HTERT RPE-1 (cell line): ENCODE measurements around the gene TUBGCP5.
"Not testable (repeated sequence)": the region's sequence is repeated elsewhere in the genome, so short reads cannot be mapped to it uniquely, and the experiment has no call there.

Experiments
- in situ Hi-C: fragments of 300-500 bp; cut with MboI; formaldehyde crosslinking; loops from 4 replicates; pipeline ENCODE4 v1.14.3; 2020; ENCODE audit warnings: low sequenced_read_pairs

The TUBGCP5 gene

DNA sequence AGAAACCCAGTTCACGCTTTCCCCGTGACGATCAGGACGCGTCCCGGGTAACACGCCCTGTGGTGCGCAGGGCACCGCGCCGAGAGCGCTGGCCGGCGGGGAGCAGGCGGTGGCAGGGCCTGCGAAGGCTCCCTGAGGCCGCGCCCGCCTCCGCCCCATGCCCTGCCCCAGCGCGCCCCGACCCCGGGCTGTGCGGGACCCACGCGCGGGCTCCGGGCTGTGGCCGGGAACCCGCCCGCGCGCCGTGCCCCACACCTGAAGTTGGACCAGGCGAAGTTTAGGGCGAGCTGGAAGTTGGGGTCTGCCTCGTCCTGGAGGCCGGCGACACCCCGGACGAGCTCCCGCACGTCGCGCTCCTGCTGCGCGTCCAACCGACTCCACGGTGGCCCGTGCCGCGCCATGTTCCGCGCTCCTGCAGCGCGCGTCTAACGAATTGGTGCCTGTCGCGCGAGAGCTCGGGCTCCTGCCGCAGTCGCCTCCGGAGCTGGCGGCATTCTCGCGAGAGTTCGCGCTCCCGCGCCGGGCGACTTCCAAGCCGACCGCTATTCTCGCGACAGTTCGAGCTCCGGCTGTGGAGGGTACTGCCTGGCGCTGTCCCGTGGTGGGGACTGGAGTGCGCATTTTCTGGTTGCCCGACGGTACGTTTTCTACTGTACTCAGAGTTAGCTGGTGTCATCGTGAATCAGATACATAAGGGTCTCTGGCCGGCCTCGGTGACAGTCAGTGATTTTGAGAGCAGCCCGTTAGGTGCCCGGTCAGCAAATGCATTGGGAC is at the start of gene TUBGCP5:
TSS of gene TUBGCP5 (minus strand) at position 427 of the 774 bp plus-strand sequence. CDS start at position 401, 26 bp downstream.
- in situ Hi-C loops: no loop called here

DNA sequence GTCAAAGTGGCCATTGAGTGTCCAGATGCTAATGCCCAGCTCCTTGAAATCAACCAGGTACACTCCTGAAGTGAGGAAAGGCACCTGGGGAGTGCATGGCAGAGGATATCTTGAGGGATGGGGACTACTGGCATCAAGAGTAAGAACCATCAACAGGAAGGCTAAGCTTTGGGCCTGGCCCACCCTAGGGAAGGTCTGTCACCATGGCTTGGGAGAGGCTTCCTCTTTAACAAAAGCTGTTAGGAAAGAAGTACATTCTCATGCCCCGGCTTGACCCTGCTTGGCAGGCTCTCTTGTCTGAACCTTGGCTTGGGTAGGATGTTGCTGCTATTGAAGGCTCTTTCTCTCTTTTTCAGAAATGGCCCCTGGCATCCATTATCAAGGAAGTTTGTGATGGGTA is 43.7 kb upstream of the TUBGCP5 start:
- in situ Hi-C loops: no loop called here

DNA sequence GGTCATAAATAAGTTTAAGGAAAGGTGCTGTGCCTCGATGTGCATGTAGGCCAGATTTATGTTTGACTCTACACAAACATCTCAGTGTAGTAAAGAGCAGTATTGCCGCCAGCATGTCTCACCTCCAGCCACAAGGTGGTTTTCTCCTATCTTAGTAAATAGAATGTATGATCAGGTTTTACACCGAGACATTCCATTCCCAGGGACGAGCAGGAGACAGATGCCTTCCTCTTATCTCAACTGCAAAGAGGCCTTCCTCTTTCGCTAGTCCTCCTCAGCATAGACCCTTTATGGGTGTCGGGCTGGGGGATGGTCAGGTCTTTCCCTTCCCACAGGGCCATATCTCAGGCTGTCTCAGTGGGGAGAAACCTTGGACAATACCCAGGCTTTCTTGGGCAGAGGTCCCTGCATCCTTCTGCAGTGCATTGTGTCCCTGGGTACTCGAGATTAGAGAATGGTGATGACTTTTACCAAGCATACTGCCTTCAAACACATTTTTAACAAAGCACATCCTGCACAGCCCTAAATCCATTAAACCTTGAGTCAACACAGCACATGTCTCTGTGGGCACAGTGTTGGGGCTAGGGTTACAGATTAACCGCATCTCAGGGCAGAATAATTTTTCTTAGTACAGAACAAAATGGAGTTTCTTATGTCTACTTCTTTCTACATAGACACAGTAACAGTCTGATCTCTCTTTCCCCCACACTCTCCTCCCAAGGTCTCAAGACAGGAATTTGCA is 42.8 kb upstream of the TUBGCP5 start:
- in situ Hi-C loops: not testable (repeated sequence)

DNA sequence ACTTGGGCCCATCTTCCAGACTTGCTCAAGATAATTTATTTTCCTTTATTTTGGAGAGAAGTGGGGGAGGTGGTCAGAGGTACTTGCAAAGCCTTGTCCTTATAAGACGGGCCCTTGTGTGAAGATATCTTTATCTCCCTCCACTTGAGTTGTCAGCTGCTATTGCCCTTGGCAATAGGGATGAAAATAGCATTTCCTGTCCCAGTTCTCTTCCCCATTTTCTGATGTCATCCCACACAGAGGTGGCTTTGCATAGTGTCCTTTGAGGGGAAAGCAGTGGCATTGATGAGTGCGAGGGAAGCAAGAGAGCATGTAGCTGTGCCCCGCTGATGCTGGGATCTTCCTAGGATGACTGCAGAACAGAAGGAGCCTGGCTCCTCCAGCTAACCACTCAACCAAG is 41.9 kb upstream of the TUBGCP5 start:
- in situ Hi-C loops: no loop called here

DNA sequence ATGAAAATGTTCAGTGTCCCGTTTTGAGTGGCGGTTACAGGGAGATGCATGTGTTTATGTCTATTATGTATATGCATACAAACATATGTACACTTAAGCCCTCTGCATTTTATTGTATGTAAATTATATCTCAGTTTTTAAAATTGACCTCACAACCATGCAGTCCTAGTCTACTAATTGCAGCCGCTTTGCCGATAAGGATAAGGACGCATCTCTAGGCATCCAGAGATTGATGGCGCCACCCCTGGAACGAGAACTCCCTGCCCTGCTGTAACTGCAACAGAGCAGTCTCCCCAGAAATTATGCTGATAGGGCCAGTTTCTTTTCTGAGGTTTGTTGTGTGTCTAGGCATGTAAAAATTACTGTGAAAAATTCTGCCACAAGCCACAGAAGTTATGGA is 40.4 kb upstream of the TUBGCP5 start:
- in situ Hi-C loops: no loop called here

DNA sequence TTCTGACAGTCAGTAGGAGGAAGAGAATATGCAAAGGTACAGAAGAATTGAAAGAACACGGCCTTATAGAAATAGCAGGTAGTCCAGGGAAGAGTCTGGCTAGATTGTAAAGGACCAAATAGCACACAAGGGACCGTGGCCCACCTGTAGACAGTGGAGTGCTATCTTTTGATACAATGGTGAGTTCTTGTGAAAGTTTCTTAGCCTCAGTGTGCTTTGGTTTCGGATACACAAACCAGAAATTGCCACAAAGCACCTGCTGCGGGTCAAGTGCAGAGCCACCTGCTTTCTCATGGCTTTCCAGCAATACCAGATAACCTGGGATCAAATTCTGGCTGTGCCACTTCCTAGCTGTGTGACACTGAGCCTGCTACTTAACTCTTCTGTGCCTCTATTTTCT is 36.6 kb upstream of the TUBGCP5 start:
- in situ Hi-C loops: no loop called here

DNA sequence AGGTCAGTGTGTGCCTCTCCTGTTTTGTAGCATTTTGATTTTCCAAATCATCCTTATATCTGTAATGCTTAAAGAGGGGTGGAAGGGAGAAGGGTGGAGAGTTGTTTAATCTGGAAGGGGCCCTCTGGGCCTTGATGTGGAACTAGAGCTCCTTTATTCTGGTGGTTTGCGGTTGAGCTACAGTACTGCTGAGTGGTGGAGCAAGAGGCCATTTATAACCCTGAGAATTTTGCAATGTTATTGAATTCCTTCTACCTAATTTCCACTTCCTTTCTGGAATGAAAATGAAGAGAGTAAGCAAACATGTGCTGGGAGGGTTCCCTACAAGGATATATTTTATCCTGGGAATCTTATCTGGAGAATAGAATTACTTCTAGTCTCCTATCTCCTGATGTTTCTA is 35.3 kb upstream of the TUBGCP5 start:
- in situ Hi-C loops: no loop called here

DNA sequence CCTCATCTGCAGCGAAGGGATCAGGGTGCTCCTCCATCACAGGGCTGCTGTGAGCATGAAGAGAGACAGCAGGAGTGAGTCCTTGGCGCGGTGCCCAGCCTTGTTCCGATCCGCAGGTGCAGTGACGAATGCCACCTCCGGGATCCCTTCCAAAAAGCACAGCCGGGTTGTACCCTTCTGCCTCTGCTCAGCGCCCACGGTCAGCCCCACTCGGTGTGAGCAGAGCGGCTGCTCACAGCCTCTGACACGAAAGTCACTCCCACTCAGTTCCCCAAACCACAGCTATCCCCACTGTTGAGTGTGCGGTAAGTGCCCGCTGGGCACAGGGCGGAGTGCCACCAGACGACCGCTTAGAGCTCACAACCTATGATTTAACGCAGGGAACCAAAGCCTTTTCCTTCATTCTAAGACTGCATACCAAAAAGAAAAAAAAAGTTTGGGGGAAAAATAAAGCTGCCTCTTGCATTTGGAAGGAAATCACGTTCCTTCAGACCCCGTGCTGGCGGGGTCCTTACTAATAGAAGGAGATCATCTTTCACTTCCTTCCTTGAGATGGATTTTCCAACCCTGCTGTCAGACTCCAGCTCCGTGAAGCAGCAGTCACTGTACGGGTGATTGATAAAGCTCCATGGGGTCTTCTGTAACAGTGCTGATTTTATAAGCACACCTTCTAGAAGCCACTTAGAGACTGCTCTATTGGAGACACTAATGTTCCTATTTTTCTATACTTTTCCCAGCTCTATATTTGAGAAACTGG is 34.7 kb upstream of the TUBGCP5 start:
- in situ Hi-C loops: no loop called here

DNA sequence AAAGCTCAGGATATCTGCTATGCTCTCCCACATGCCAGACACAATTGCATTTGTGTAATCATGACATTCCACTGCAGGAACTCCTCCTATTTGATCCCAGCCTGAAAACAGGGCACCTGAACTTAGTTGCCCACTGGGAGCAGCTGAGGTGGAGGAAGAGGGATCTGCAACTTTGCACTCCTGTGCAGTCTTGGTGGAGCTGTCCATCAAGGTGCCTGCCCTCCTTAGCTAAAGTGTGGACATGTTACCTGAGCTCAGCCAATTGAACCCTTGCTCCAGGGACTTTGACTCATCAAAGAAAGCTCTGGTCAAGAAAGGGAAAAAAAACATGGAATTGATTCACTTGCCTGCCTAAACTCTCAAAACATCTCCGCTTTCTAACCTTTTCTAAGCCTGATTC is 33.3 kb upstream of the TUBGCP5 start:
- in situ Hi-C loops: no loop called here

DNA sequence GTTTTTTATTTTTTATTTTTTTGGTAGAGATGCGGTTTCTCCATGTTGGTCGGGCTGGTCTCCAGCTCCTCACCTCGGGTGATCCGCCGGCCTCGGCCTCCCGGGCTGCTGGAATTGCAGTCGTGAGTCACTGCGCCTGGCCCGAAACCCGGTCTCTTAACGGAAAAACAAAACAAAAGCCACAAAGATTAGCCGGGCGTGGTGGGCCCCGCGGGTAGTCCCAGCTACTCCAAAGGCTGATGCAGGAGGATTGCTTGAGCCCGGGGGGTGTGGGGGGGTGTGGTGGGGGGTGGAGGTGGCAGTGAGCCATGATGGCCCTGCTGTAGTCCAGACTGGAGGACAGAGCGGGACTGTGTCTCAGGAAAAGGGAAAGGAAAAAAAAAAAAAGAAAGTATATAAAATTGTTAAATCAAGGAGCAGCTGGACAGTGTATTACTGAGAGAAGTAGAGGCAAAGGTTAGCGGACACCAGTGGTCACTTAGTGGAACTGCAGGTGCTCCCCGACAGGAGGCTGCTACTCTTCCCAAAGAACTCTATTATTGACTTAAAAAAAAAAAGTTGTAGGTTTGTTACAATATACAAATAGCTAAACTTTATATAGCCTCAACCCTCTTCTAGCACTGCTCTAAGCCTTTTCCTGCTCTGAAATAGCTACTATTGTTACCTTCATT is 30.3 kb upstream of the TUBGCP5 start:
- in situ Hi-C loops: no loop called here

DNA sequence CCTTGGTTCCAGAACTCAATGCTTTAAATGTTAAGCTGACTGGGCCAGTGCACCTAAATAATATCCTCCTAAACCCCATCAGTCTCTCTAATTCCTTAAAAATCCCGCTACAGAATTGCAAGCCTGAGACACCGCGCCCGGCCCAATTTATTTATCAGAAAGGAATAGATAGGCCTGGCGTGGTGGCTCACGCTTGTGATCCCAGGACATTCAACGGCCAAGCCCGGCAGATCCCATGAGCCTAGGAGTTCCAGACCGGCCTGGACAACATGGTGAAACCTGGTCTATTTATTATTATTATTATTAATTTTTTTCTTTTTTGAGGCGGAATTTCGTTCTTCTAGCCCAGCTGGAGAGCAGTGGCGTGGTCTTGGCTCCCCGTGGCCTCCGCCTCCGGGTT is 28.0 kb upstream of the TUBGCP5 start:
- in situ Hi-C loops: no loop called here

DNA sequence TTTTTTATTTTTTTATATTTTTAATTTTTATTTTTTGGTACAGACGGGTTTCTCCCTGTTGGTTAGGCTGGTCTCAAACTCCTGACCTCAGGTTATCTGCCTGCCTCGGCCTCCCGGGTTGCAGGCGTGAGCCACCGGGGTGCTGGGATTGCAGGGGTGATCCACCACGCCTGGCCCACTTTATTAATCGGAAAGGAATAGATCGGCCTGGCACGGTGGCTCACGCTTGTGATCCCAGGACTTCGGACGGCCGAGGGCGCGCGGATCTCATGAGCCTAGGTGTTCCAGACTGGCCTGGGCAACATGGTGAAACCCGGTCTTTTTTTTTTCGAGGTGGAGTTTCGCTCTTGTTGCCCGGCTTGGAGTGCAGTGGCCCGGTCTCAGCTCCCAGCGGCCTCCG is 26.5 kb upstream of the TUBGCP5 start:
- in situ Hi-C loops: no loop called here

DNA sequence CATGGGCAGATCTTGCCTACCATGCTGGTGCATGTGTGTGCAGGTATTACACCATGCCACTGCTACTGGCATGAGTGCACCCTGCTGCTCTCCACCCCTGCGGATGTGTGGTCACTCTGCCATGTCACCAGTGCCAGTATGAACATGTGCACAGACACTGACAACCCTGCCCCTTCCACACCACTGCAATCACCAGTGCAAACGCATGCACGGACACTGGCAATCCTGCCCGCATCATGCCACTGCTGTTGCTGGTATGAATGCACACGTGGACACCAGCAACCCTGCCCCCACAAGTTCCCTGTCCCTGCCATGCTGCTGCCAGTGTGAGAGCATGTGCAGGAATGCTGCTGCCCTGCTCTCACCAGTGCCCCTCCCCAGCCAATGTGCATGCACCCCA is 24.8 kb upstream of the TUBGCP5 start:
- in situ Hi-C loops: no loop called here

DNA sequence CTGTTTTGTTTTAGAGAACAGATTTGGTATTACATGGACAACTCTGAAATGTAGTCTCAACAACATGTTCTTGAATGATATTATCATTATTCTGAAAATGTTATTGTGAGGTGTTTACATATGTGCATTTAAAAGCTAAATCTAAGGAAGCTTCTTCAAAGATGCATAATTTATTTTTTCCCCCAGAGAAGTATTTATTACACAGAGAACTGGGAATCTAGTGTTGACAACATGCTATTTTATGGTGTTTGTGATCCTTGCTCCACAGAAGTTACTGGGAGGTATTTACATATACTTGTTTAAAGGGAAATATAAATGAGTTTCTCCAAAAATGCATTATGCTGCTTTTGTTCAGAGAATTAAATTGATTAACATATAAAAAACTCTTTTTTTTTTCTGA is 18.3 kb upstream of the TUBGCP5 start:
- in situ Hi-C loops: no loop called here

DNA sequence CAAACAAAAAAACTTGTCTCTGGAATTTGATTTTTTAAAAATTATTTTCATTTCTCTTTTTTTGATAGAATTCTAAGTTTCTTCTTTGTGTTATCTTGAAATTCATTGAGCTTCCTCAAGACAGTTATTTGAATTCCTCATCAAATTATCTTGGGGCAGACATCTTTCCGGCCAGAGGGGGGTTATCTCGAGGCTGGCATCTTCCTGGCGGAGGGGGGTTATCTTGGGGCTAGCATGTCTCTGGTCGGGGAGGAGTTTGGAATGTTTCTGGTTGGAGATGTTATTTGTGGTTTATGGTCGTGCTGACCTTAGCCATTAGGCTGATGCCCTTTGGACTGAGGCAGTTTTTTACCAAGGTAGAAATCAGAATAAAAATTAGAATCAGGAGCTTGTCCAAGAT is 15.9 kb upstream of the TUBGCP5 start:
- in situ Hi-C loops: no loop called here

DNA sequence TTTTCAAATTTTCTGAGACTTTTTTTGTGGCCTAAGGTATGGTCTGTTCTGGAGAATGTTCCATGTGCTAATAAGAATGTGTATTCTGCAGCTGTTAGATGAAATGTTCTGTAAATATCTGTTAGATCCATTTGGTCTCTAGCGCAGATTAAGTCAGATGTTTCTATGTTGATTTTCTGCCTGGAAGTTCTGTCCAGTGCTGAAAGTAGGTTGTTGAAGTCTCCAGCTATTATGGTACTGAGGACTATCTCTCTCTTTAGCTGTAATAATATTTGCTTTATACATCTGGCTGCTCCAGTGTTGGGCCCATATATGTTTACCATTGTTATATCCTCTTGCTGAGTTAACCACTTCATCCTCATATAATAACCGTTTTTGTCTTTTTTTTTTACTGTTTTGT is 13.2 kb upstream of the TUBGCP5 start:
- in situ Hi-C loops: no loop called here

DNA sequence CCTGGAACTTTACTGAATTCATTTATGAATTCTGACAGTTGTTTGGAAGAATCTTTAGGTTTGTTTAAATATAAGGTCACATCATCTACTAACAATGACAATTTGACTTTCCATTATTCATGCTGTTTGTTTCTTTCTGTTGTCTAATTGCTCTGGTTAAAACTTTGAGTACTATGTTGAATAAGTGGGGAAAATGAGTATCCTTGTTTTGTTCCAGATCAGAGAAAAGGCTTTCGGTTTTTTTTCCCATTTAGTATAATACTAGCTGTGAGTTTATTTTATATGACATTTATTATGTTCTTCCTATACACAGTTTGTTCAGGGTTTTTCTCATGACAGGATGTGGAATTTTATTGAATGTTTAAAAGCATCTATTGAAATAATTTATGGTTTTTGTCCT is 11.3 kb upstream of the TUBGCP5 start:
- in situ Hi-C loops: no loop called here

DNA sequence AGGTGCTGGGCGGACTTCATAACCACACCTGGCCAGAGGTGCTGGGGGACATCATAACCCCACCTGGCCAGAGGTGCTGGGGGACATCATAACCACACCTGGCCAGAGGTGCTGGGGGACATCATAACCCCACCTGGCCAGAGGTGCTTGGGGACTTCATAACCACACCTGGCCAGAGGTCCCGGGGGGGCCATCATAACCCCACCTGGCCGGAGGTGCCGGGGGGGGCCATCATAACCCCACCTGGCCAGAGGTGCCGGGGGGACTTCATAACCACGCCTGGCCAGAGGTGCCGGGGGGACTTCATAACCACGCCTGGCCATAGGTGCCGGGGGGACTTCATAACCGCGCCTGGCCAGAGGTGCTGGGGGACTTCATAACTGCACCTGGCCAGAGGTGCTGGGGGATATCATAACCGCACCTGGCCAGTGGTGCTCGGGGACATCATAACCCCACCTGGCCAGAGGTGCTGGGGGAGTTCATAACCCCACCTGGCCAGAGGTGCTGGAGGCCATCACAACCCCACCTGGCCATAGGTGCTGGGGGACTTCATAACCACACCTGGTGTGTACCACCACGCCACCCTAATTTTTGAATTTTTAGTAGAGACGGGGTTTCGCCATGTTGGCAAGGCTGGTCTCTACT is 10.7 kb upstream of the TUBGCP5 start:
- in situ Hi-C loops: no loop called here

DNA sequence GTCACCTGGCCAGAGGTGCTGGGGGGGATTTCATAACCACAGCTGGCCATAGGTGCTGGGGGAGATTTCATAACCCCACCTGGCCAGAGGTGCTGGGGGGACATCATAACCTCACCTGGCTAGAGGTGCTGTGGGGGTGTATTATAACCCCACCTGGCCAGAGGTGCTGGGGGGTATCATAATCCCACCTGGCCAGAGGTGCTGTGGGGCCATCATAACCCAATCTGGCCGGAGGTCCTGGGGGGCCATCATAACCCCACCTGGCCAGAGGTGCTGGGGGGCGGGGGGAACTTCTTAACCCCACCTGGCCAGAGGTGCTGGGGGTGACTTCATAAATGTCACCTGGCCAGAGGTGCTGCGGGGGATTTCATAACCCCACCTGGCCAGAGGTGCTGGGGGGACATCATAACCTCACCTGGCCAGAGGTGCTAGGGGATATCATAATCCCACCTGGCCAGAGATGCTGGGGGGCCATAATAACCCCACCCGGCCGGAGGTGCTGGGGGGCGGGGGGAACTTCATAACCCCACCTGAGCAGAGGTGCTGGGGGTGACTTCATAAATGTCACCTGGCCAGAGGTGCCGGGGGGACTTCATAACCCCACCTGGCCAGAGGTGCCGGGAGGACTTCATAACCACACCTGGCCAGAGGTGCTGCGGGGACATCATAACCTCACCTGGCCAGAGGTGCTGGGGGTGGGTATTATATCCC is 9.4 kb upstream of the TUBGCP5 start:
- in situ Hi-C loops: not testable (repeated sequence)

DNA sequence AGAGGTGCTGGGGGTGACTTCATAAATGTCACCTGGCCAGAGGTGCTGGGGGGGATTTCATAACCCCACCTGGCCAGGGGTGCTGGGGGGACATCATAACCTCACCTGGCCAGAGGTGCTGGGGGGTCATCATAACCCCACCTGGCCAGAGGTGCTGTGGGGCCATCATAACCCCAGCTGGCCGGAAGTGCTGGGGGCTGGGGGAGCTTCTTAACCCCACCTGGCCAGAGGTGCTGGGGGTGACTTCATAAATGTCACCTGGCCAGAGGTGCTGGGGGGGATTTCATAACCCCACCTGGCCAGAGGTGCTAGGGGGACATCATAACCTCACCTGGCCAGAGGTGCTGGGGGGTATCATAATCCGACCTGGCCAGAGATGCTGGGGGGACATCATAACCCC is 4.6 kb upstream of the TUBGCP5 start:
- in situ Hi-C loops: not testable (repeated sequence)
